PC-9 (cell line): Measurements from ENCODE around the gene NXNL2. TPM values are rescaled to one million over a fixed set of nuclear protein-coding genes. Genes with fewer than 3 reads are reported as not detected.

Experiments used
- BruUV-seq: library from RNA; stranded (reverse); fragments of 400-500 nt; replicated peaks from 2 replicates; lab custom pipeline; 2021; lab: Mats Ljungman, UMichigan
- CTCF ChIA-PET: fragments of 300-600 bp; sonication (Branson Sonifier 250); formaldehyde crosslinking; loops from one replicate; lab custom pipeline; 2022; ENCODE audit warnings: antibody characterized with exemption; lab: Charles Lee
- POLR2A ChIA-PET: fragments of 300-600 bp; sonication (Branson Sonifier 250); formaldehyde crosslinking; loops from one replicate; lab custom pipeline; 2022; ENCODE audit warnings: antibody characterized with exemption; ENCODE audit not compliant: unreplicated experiment; lab: Charles Lee
- DNase-seq, 2 experiments: peaks; one replicate each; pipeline versions ENCODE4 v3.0.0 to v3.0.0-alpha.2; 2015 to 2022; ENCODE audit warnings: mixed read lengths in 1 of 2
- H2AFZ ChIP-seq: fragments of 200-600 bp; sonication (generic); 2 replicates; pipeline ENCODE4 v1.8.1; 2017; ENCODE audit warnings: antibody characterized with exemption
- H3F3A ChIP-seq: fragments of 200-600 bp; sonication (generic); 2 replicates; pipeline ENCODE4 v1.8.1; 2017; ENCODE audit warnings: antibody characterized with exemption, mild to moderate bottlenecking, low read depth; ENCODE audit not compliant: insufficient read depth
- H3K27ac ChIP-seq: fragments of 200-600 bp; sonication (generic); 2 replicates; pipeline ENCODE4 v1.6.1; 2016; ENCODE audit warnings: mixed run types
- H3K27me3 ChIP-seq: fragments of 200-600 bp; sonication (generic); 2 replicates; pipeline ENCODE4 v1.6.1; 2016; ENCODE audit warnings: low read depth, mixed run types; ENCODE audit not compliant: insufficient read depth
- H3K36me3 ChIP-seq: fragments of 200-600 bp; sonication (generic); 2 replicates; pipeline ENCODE4 v1.6.1; 2016; ENCODE audit warnings: low read depth, mixed run types
- H3K4me1 ChIP-seq: fragments of 200-600 bp; sonication (generic); replicated peaks from 2 replicates; pipeline ENCODE4 v1.6.1; 2016; ENCODE audit warnings: mixed run types; ENCODE audit not compliant: insufficient read depth
- H3K4me2 ChIP-seq: fragments of 200-600 bp; sonication (generic); 2 replicates; pipeline ENCODE4 v1.6.1; 2017; ENCODE audit warnings: mixed run types
- H3K4me3 ChIP-seq: fragments of 200-600 bp; sonication (generic); 2 replicates; pipeline ENCODE4 v1.6.1; 2016; ENCODE audit warnings: mixed run types
- H3K79me2 ChIP-seq: fragments of 200-600 bp; sonication (generic); 2 replicates; pipeline ENCODE4 v1.6.1; 2017; ENCODE audit warnings: low read depth, mixed run types
- H3K9me2 ChIP-seq: fragments of 200-600 bp; sonication (generic); 2 replicates; pipeline ENCODE4 v1.8.1; 2017; ENCODE audit warnings: mild to moderate bottlenecking; ENCODE audit not compliant: insufficient read depth
- H3K9me3 ChIP-seq: fragments of 200-600 bp; sonication (generic); 2 replicates; pipeline ENCODE4 v1.8.1; 2016; ENCODE audit warnings: low read depth; ENCODE audit not compliant: insufficient read depth
- H4K20me1 ChIP-seq: fragments of 200-600 bp; sonication (generic); 2 replicates; pipeline ENCODE4 v1.8.1; 2017; ENCODE audit not compliant: insufficient read depth
- CTCF ChIP-seq: fragments of 200-600 bp; sonication (generic); conservative IDR thresholded peaks from 2 replicates; pipeline ENCODE4 v1.6.1; 2017; ENCODE audit warnings: mixed run types, antibody characterized with exemption, mild to moderate bottlenecking, moderate library complexity
- EZH2 ChIP-seq: fragments of 200-600 bp; sonication (generic); IDR thresholded peaks from 2 replicates; pipeline ENCODE4 v1.8.0; 2017; ENCODE audit warnings: antibody characterized with exemption, low read depth
- intact Hi-C: fragments of 100-400 bp; cut with micrococcal nuclease; formaldehyde crosslinking; loops from one replicate; pipeline ENCODE4 v1.10.0; 2022; ENCODE audit not compliant: unreplicated experiment
- total RNA-seq: library from RNA; stranded (reverse); gene quantifications from 2 replicates; pipeline ENCODE4 v1.2.3, GENCODE V29; 2021

Gene NXNL2
- total RNA-seq, 1 experiment from 2014 or later = 5.5 TPM

DNA sequence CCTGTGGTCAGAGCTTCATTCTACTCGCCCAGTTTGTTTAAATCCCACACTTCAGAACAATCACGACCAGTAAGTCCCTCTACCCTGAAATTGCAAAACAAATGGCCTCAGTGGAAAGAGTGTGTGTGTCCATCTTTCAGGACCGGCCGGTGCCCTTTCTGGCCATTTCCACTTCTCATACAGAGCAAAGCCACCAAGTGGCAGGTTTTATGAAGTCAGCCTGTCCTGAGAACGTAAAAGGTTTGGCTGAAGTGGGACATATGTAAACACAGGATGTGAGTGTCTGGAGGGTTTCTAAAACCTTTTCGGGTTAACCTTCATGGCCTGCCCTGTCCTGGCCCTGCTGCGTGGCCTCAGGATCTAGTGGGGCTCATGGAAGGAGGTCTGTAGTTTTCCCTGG, 24.7 kb downstream of the NXNL2 start:
- Histone ChIP-seq H4K20me1 (no peaks in the 10 kb centered on the region), H3K9me3 (no peaks in the 10 kb centered on the region), H3K4me2 (no peak overlapping the region), H3K9me2 (no peaks in the 10 kb centered on the region), H3K4me3 (no peak overlapping the region), H3K27me3 (no peaks in the 10 kb centered on the region), H2AFZ (no peak overlapping the region), H3F3A (no peaks in the 10 kb centered on the region), H3K36me3 (no peaks in the 10 kb centered on the region), H3K4me1 (no peaks in the 10 kb centered on the region), H3K27ac (no peak overlapping the region), H3K79me2 (no peaks in the 10 kb centered on the region)
- CTCF ChIA-PET = no interaction called here
- intact Hi-C loops = no loop called here
- DNase-seq = no peak
- BruUV-seq = no TSS peak
- TF ChIP-seq EZH2 = no peak
- TF ChIP-seq CTCF = no peak
- POLR2A ChIA-PET = no interaction called here

DNA sequence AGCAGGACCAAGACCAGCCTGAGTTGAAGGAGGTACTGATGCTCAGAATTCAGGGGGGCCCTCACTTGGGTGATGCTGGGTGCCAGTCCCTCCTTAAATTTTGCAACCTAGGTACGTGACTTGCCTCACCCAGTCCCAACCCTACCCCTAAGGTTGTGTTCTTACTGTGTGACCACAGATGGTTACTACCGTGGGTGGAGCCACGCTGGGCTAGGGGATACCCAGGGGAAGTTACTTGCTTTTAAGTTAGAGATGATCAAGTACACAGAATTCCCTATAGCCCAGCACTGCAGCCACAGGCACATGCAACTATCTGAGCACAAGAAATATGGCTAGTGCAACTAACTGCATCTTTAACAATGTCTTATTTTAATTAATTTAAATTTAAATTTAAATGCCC, 32.9 kb downstream of the NXNL2 start:
- TF ChIP-seq EZH2 (no peak), CTCF (no peak)
- Histone ChIP-seq H3K79me2 (no peaks in the 10 kb centered on the region), H3K27me3 (no peaks in the 10 kb centered on the region), H3K9me3 (no peaks in the 10 kb centered on the region), H3K36me3 (no peaks in the 10 kb centered on the region), H3K27ac (no peak overlapping the region), H3K4me2 (no peak overlapping the region), H3K4me1 (no peaks in the 10 kb centered on the region), H4K20me1 (no peaks in the 10 kb centered on the region), H3K4me3 (no peak overlapping the region), H2AFZ (no peak overlapping the region), H3K9me2 (no peaks in the 10 kb centered on the region), H3F3A (no peaks in the 10 kb centered on the region)
- CTCF ChIA-PET = no interaction called here
- intact Hi-C loops = no loop called here
- DNase-seq = no peak
- POLR2A ChIA-PET = no interaction called here
- no TSS peak for BruUV-seq

GRCh38 chr9:88571419-88571818, 36.4 kb downstream of the NXNL2 start:
- H3K27me3 ChIP-seq = no peaks in the 10 kb centered on the region
- no peak for TF ChIP-seq EZH2
- TF ChIP-seq CTCF = no peak
- intact Hi-C loops = loop anchor here (10.0 kb wide), 1 partner anchor 887 kb away; no protein-coding TSS in a partner anchor
- H3K4me1 ChIP-seq = no peaks in the 10 kb centered on the region
- H3K9me2 ChIP-seq = no peaks in the 10 kb centered on the region
- H3K4me2 ChIP-seq = no peak overlapping the region
- H3K9me3 ChIP-seq = no peaks in the 10 kb centered on the region
- H3F3A ChIP-seq = no peaks in the 10 kb centered on the region
- H3K36me3 ChIP-seq = no peaks in the 10 kb centered on the region
- POLR2A ChIA-PET = no interaction called here
- H2AFZ ChIP-seq = no peak overlapping the region
- no peak overlapping the region for H3K4me3 ChIP-seq
- DNase-seq = no peak
- no peak overlapping the region for H3K27ac ChIP-seq
- CTCF ChIA-PET = no interaction called here
- BruUV-seq = no TSS peak
- no peaks in the 10 kb centered on the region for H3K79me2 ChIP-seq
- no peaks in the 10 kb centered on the region for H4K20me1 ChIP-seq
